Breast epithelium (tissue), 3 donors: ENCODE data around the gene TARDBP.

ENCODE experiments used
- CTCF ChIP-seq, 3 donors: fragments of 450-650 bp; IDR thresholded peaks; one replicate each; pipeline ENCODE4 v1.5.1; 2016 to 2017; ENCODE audit warnings: antibody characterized with exemption in 3 of 3, mild to moderate bottlenecking in 3 of 3, moderate library complexity in 3 of 3
- POLR2AphosphoS5 ChIP-seq, 3 donors: sonication (generic); formaldehyde crosslinking; IDR thresholded peaks; one replicate each; pipeline ENCODE4 v1.6.1; 2017; ENCODE audit warnings: antibody characterized with exemption in 3 of 3

GRCh38 chr1:11068600-11069473 lies 56.4 kb downstream of the TARDBP start:
- TF ChIP-seq CTCF (IDR thresholded peaks at IDR 0.05) (no peak), POLR2AphosphoS5 (IDR thresholded peaks at IDR 0.05) (no peak)
